Mammary epithelial cell (primary cell): Measurements from ENCODE around the gene TOP2B.

Experiments used
- EZH2 ChIP-seq: IDR thresholded peaks from 2 replicates; pipeline ENCODE4 v1.6.1; 2012; ENCODE audit warnings: low read length, inconsistent platforms, borderline replicate concordance
- TF ChIP-seq, protein P1 (sequence below), 2 donors: IDR thresholded peaks in 1 of 2; conservative IDR thresholded peaks in 1 of 2; 2 replicates each; pipeline ENCODE4 v1.5.1; 2011 to 2012; ENCODE audit warnings: inconsistent platforms in 2 of 2, low read length in 2 of 2, mild to moderate bottlenecking in 2 of 2, control low read depth in 1 of 2, low read depth in 1 of 2; ENCODE audit not compliant: insufficient read depth in 1 of 2; ENCODE audit errors: extremely low read depth in 1 of 2

DNA sequence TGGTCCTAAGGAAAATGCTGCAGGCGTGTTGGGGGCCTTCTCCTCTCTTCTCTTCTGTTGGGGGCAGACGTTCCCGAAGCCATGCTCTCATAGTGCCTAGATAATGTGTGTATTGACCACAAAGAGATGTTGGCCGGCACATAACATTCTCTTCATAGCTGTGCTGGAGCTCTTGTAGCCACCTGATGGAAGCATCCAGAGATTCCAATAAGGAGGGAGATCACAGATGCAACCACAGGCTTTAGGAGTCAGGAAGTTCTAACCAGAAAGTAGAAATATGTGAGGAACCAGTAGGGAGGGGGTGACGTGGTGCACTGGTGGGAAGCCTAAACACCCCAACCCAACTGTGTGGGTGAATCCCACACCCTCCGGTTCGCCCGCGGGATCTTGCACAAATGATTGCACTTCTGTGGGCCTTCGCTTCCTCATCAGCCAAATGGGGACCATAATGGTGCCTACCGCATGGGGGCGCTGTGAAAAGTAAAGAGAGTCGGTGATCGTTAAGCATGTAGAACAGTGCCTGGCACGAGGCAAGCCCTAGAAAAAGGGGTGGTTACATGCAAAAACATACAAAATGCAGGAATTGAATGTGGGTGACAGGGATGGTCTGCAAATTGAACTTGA, 87.8 kb downstream of the TOP2B start:
- TF ChIP-seq, protein P1, sequence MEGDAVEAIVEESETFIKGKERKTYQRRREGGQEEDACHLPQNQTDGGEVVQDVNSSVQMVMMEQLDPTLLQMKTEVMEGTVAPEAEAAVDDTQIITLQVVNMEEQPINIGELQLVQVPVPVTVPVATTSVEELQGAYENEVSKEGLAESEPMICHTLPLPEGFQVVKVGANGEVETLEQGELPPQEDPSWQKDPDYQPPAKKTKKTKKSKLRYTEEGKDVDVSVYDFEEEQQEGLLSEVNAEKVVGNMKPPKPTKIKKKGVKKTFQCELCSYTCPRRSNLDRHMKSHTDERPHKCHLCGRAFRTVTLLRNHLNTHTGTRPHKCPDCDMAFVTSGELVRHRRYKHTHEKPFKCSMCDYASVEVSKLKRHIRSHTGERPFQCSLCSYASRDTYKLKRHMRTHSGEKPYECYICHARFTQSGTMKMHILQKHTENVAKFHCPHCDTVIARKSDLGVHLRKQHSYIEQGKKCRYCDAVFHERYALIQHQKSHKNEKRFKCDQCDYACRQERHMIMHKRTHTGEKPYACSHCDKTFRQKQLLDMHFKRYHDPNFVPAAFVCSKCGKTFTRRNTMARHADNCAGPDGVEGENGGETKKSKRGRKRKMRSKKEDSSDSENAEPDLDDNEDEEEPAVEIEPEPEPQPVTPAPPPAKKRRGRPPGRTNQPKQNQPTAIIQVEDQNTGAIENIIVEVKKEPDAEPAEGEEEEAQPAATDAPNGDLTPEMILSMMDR (conservative IDR thresholded peaks at IDR 0.05 in 1 of 2, IDR thresholded peaks at IDR 0.05 in 1 of 2; ENCODE audit: extremely low read depth in 1 of 2, insufficient read depth in 1 of 2, low read depth in 1 of 2, low read length in 2 of 2): peak; percentile 6 to 26
- TF ChIP-seq EZH2: no peak
